T-cell (primary cell): ENCODE results near the gene ZNF318. TPM values are rescaled to one million over a fixed set of nuclear protein-coding genes. Genes with fewer than 3 reads are reported as not detected.
"Not testable (repeated sequence)": the region's sequence is repeated elsewhere in the genome, so short reads cannot be mapped to it uniquely, and the experiment has no call there.

Source experiments
- ATAC-seq, 4 experiments: fragments of 200-7000 bp in 3 of 4; fragments of 150-1000 bp in 1 of 4; cut with Tn5 transposase; replicated peaks in 1 of 4; 1 replicate in 3 of 4; 2 replicates in 1 of 4; pipeline ENCODE4 v1.10.0; 2021; ENCODE audit warnings: moderate library complexity in 3 of 4, mild to moderate bottlenecking in 2 of 4, moderate number of reproducible peaks in 1 of 4
- CTCF ChIA-PET, 2 donors: fragments of 300-600 bp; sonication (Branson Sonifier 250); formaldehyde crosslinking; loops; one replicate each; lab custom pipeline; 2022; ENCODE audit warnings: antibody characterized with exemption in 2 of 2; lab: Charles Lee
- POLR2A ChIA-PET, 2 donors: fragments of 300-600 bp; sonication (Branson Sonifier 250); formaldehyde crosslinking; loops; one replicate each; lab custom pipeline; 2022; ENCODE audit warnings: antibody characterized with exemption in 2 of 2; lab: Charles Lee
- DNase-seq, 35 experiments: peaks; one replicate each; pipeline versions ENCODE4 v3.0.0 to v3.0.0-alpha.2; 2013 to 2023
- H3K27ac ChIP-seq: one replicate; pipeline ENCODE4 v1.5.1; 2013; ENCODE audit warnings: low read length
- H3K27me3 ChIP-seq, 2 experiments: replicated peaks in 1 of 2; 1 replicate in 1 of 2; 2 replicates in 1 of 2; pipeline versions ENCODE4 v1.6.1 to v1.7.0; 2013; ENCODE audit warnings: low read length in 1 of 2, mixed read lengths in 1 of 2; ENCODE audit not compliant: control insufficient read depth in 2 of 2, insufficient read depth in 2 of 2; ENCODE audit errors: extremely low read depth in 1 of 2
- H3K36me3 ChIP-seq, 2 donors: 1 replicate in 1 of 2; 2 replicates in 1 of 2; pipeline versions ENCODE4 v1.6.1 to v1.7.0; 2013; ENCODE audit warnings: low read length in 1 of 2; ENCODE audit not compliant: control insufficient read depth in 2 of 2, insufficient read depth in 1 of 2; ENCODE audit errors: extremely low read depth in 1 of 2
- H3K4me1 ChIP-seq, 2 experiments: 1 replicate in 1 of 2; 2 replicates in 1 of 2; pipeline versions ENCODE4 v1.6.1 to v1.7.0; 2013; ENCODE audit warnings: low read length in 2 of 2, mixed read lengths in 1 of 2; ENCODE audit not compliant: insufficient read depth in 2 of 2, control insufficient read depth in 1 of 2; ENCODE audit errors: extremely low read depth in 1 of 2
- H3K4me3 ChIP-seq, 2 donors: 1 replicate in 1 of 2; 2 replicates in 1 of 2; pipeline versions ENCODE4 v1.5.1 to v1.7.0; 2013; ENCODE audit warnings: mild to moderate bottlenecking in 2 of 2, low read length in 1 of 2, moderate library complexity in 1 of 2; ENCODE audit not compliant: control insufficient read depth in 1 of 2; ENCODE audit errors: extremely low read depth in 1 of 2
- H3K9me3 ChIP-seq: 2 replicates; pipeline ENCODE4 v1.7.0; 2013
- H3K27ac Mint-ChIP-seq, 2 donors: one replicate each; pipeline ENCODE4 v1.8.0; 2020 to 2021; ENCODE audit warnings: mild to moderate bottlenecking in 2 of 2, mixed read lengths in 2 of 2
- H3K27me3 Mint-ChIP-seq, 2 donors: one replicate each; pipeline ENCODE4 v1.8.0; 2021 to 2022; ENCODE audit warnings: mixed read lengths in 2 of 2
- H3K36me3 Mint-ChIP-seq: one replicate; pipeline ENCODE4 v1.8.0; 2021; ENCODE audit warnings: mixed read lengths
- H3K4me1 Mint-ChIP-seq, 3 donors: one replicate each; pipeline ENCODE4 v1.8.0; 2020 to 2022; ENCODE audit warnings: mixed read lengths in 3 of 3, mild to moderate bottlenecking in 1 of 3
- H3K4me3 Mint-ChIP-seq, 3 donors: one replicate each; pipeline ENCODE4 v1.8.0; 2020 to 2022; ENCODE audit warnings: mild to moderate bottlenecking in 3 of 3, mixed read lengths in 3 of 3, moderate library complexity in 3 of 3
- H3K9me3 Mint-ChIP-seq, 3 donors: one replicate each; pipeline ENCODE4 v1.8.0; 2020 to 2022; ENCODE audit warnings: mixed read lengths in 3 of 3
- WGBS: methylation state at CpG from one replicate; pipeline ENCODE4 v1.1.5; 2013; ENCODE audit warnings: missing lambda C conversion rate; ENCODE audit not compliant: insufficient coverage; 5-methylcytosine and 5-hydroxymethylcytosine counted together
- total RNA-seq, 35 experiments: library from RNA in 6 of 35; stranded (reverse) in 6 of 35; fragments of 120-200 nt in 1 of 35; gene quantifications; one replicate each; pipeline versions ENCODE4 v1.2.1 to v1.2.4 and lab custom pipeline; 2013 to 2026

ZNF318 gene
- total RNA-seq, 5 donors from 2014 or later (not counting 1 experiment from before 2014, with no cell fraction given), result 24.3 to 33.5 (median 26.2) TPM

- H3K9me3 ChIP-seq, H3K27ac Mint-ChIP-seq, DNase-seq, H3K27me3 ChIP-seq, H3K27ac ChIP-seq, H3K9me3 Mint-ChIP-seq, H3K36me3 ChIP-seq, H3K36me3 Mint-ChIP-seq: not testable (repeated sequence)
- H3K27me3 Mint-ChIP-seq, result peaks cover 0 to 12% of the 10 kb centered on the region in 2 donors
- H3K4me1 Mint-ChIP-seq, result peaks cover 45 to 63% (median 59%) of the 10 kb centered on the region in 3 donors
- ChIA-PET POLR2A (interaction anchor here in 1 of 2 donors (0.6 kb wide), 1 partner anchor 200 kb away, joined by 7 read pairs; no protein-coding TSS in a partner anchor), CTCF (interaction anchor here in 1 of 2 donors (0.6 to 1.7 kb wide), 5 partner anchors 7 to 155 kb away, joined by 3 to 4 read pairs (median 3); no protein-coding TSS in a partner anchor)
- peak overlapping the region; percentile 45 to 80 (median 64) for H3K4me3 Mint-ChIP-seq
- H3K4me1 ChIP-seq, result peaks cover 25 to 27% of the 10 kb centered on the region in 2 experiments
- H3K4me3 ChIP-seq, result peak overlapping the region in 1 of 2 donors; percentile 44
- ATAC-seq, result peak in 1 of 4 experiments; percentile 15
- WGBS, result 72% methylated on average over 2 of the region's 10 CpGs
Observed at GRCh38 chr6:43390753-43391439, 21.4 kb upstream of the ZNF318 start.

- ChIA-PET CTCF (interaction anchor here in 1 of 2 donors (0.6 to 1.0 kb wide), 3 partner anchors 67 to 817 kb away, joined by 3 to 4 read pairs (median 4); no protein-coding TSS in a partner anchor), POLR2A (interaction anchor here in 1 of 2 donors (0.6 kb wide), 1 partner anchor 1050 kb away, joined by 3 read pairs; no protein-coding TSS in a partner anchor)
- no peaks in the 10 kb centered on the region for H3K27me3 ChIP-seq
- H3K4me3 Mint-ChIP-seq, result no peak overlapping the region
- H3K4me1 Mint-ChIP-seq, result peaks cover 53 to 74% (median 70%) of the 10 kb centered on the region in 3 donors
- H3K36me3 ChIP-seq, result no peaks in the 10 kb centered on the region
- peak overlapping the region in 1 of 2 donors; percentile 36 for H3K27ac Mint-ChIP-seq
- no peak overlapping the region for H3K4me3 ChIP-seq
- H3K9me3 Mint-ChIP-seq, result no peaks in the 10 kb centered on the region
- H3K9me3 ChIP-seq, result no peaks in the 10 kb centered on the region
- DNase-seq (no peak), ATAC-seq (no peak)
- H3K4me1 ChIP-seq, result peaks cover 27 to 30% of the 10 kb centered on the region in 2 experiments
- peaks cover 0 to 12% of the 10 kb centered on the region in 2 donors for H3K27me3 Mint-ChIP-seq
- H3K36me3 Mint-ChIP-seq, result no peaks in the 10 kb centered on the region
- H3K27ac ChIP-seq, result no peak overlapping the region
- WGBS, result 91% methylated on average over 4 of the region's 6 CpGs
Observed at GRCh38 chr6:43389730-43390295, 20.4 kb upstream of the ZNF318 start.

GRCh38 chr6:43386492-43386891 is 17.0 kb upstream of the ZNF318 start:
- Mint-ChIP-seq H3K4me1 (peaks cover 67 to 78% (median 72%) of the 10 kb centered on the region in 3 donors), H3K27ac (peak overlapping the region; percentile 8 to 9), H3K9me3 (no peaks in the 10 kb centered on the region), H3K27me3 (peaks cover 0 to 12% of the 10 kb centered on the region in 2 donors), H3K4me3 (no peak overlapping the region), H3K36me3 (no peaks in the 10 kb centered on the region)
- Histone ChIP-seq H3K9me3 (no peaks in the 10 kb centered on the region), H3K27ac (no peak overlapping the region), H3K36me3 (no peaks in the 10 kb centered on the region), H3K27me3 (no peaks in the 10 kb centered on the region), H3K4me1 (peaks cover 44 to 51% of the 10 kb centered on the region in 2 experiments), H3K4me3 (no peak overlapping the region)
- WGBS, result no CpG with 5 or more reads among the region's 1 CpG
- DNase-seq (peak in 1 of 35 experiments; percentile 52), ATAC-seq (no peak)
- ChIA-PET POLR2A (interaction anchor here in 1 of 2 donors (0.7 kb wide), 1 partner anchor 407 kb away, joined by 3 read pairs; the partner anchor contains the start of gene PEX6), CTCF (interaction anchor here (0.5 to 1.6 kb wide), 12 partner anchors 9 to 945 kb away, joined by 3 to 13 read pairs (median 5); partner anchors contain the start of genes ABCC10 (in 1 of the 2), CRIP3 (in 1 of the 2) and ZNF318 (in 1 of the 2))

- WGBS, result no CpG with 5 or more reads among the region's 6 CpGs
- Histone ChIP-seq H3K4me3 (peak overlapping the region; percentile 23 to 47), H3K27me3 (no peaks in the 10 kb centered on the region), H3K4me1 (peaks cover 33 to 41% of the 10 kb centered on the region in 2 experiments), H3K27ac (peak overlapping the region; percentile 91), H3K9me3 (no peaks in the 10 kb centered on the region), H3K36me3 (no peaks in the 10 kb centered on the region)
- peak overlapping the region; percentile 42 to 53 (median 48) for H3K4me3 Mint-ChIP-seq
- H3K9me3 Mint-ChIP-seq, result no peaks in the 10 kb centered on the region
- POLR2A ChIA-PET, result interaction anchor here (0.5 to 2.0 kb wide), 6 partner anchors 11 to 1411 kb away, joined by 3 to 11 read pairs (median 4); partner anchors contain the start of gene ZNF318 (in 2 of the 2)
- DNase-seq (peak in 1 of 35 experiments; percentile 28), ATAC-seq (peak in 2 of 4 experiments; percentile 5 to 17)
- H3K27ac Mint-ChIP-seq, result peak overlapping the region; percentile 84 to 92
- H3K27me3 Mint-ChIP-seq, result peaks cover 0 to 3% of the 10 kb centered on the region in 2 donors
- H3K36me3 Mint-ChIP-seq, result no peaks in the 10 kb centered on the region
- H3K4me1 Mint-ChIP-seq, result peaks cover 62 to 79% (median 70%) of the 10 kb centered on the region in 3 donors
- CTCF ChIA-PET, result interaction anchor here (0.7 to 3.2 kb wide), 14 partner anchors 9 to 246 kb away, joined by 3 to 53 read pairs (median 5); partner anchors contain the start of genes ABCC10 (in 1 of the 2), CRIP3 (in 1 of the 2), DNPH1 (in 1 of the 2) and GTPBP2 (in 1 of the 2)
Observed at GRCh38 chr6:43383021-43383667, 13.7 kb upstream of the ZNF318 start.

GRCh38 chr6:43380858-43381257 is 11.4 kb upstream of the ZNF318 start:
- H3K4me1 Mint-ChIP-seq, result peaks cover 60 to 78% (median 65%) of the 10 kb centered on the region in 3 donors
- H3K27me3 ChIP-seq, H3K9me3 Mint-ChIP-seq, H3K9me3 ChIP-seq, H3K27ac Mint-ChIP-seq, H3K36me3 ChIP-seq, H3K36me3 Mint-ChIP-seq, ATAC-seq, H3K27ac ChIP-seq, POLR2A ChIA-PET, H3K27me3 Mint-ChIP-seq, H3K4me3 ChIP-seq, H3K4me3 Mint-ChIP-seq, DNase-seq, CTCF ChIA-PET: not testable (repeated sequence)
- peaks cover 27 to 39% of the 10 kb centered on the region in 2 experiments for H3K4me1 ChIP-seq
- WGBS, result 100% methylated on average over 2 of the region's 9 CpGs
